HCT116 (cell line): ENCODE results near the gene GP2. TPM values are rescaled to one million over a fixed set of nuclear protein-coding genes. Genes with fewer than 3 reads are reported as not detected.

ENCODE experiments used
- ATAC-seq: fragments of 200-7000 bp; cut with Tn5 transposase; 2 replicates; pipeline ENCODE4 v1.9.1; 2020; ENCODE audit warnings: mild to moderate bottlenecking, moderate library complexity
- BruUV-seq: library from RNA; stranded (reverse); fragments of 400-500 nt; replicated peaks from 2 replicates; lab custom pipeline; 2021; lab: Mats Ljungman, UMichigan
- CTCF ChIA-PET: fragments of 300-600 bp; sonication (Branson Sonifier 250); formaldehyde crosslinking; loops from one replicate; lab custom pipeline; 2021; ENCODE audit warnings: antibody characterized with exemption; lab: Charles Lee
- POLR2A ChIA-PET: fragments of 300-600, 350-600 bp; sonication (Branson Sonifier 250); formaldehyde crosslinking; loops from one replicate; lab custom pipeline; 2021; ENCODE audit warnings: antibody characterized with exemption; lab: Charles Lee
- RAD21 ChIA-PET, 2 experiments: fragments of 300-600 bp; sonication (Branson Sonifier 250); formaldehyde crosslinking; loops; one replicate each; lab custom pipeline; 2023; ENCODE audit warnings: low total read pairs in 2 of 2; ENCODE audit not compliant: uncharacterized antibody in 2 of 2, unreplicated experiment in 2 of 2, low non-redundant PET in 1 of 2; lab: Charles Lee
- DNase-seq: peaks from one replicate; pipeline ENCODE4 v3.0.0-alpha.2; 2010; ENCODE audit warnings: low read depth, low spot score
- H2AFZ ChIP-seq: fragments of 200-600 bp; shearing (Covaris generic), sonication (generic); 2 replicates; pipeline ENCODE4 v1.6.1; 2017; ENCODE audit warnings: low read depth, mixed run types, mixed read lengths, antibody characterized with exemption, low read length; ENCODE audit not compliant: poor library complexity, severe bottlenecking
- H3K27ac ChIP-seq: 2 replicates; pipeline ENCODE4 v1.5.1; 2012; ENCODE audit warnings: low read depth, low read length
- H3K27me3 ChIP-seq: fragments of 200-600 bp; sonication (generic); 2 replicates; pipeline ENCODE4 v1.6.1; 2016; ENCODE audit warnings: mixed run types, low read length, mixed read lengths; ENCODE audit not compliant: insufficient read depth
- H3K36me3 ChIP-seq, 2 experiments: fragments of 200-500 bp in 1 of 2; fragments of 200-600 bp in 1 of 2; sonication (Bioruptor generic) in 1 of 2; sonication (generic) in 1 of 2; 2 replicates each; pipeline versions ENCODE4 v1.5.1 to v1.6.1; 2014 to 2016; ENCODE audit warnings: low read length in 2 of 2, inconsistent platforms in 1 of 2, mixed read lengths in 1 of 2, mixed run types in 1 of 2; ENCODE audit not compliant: insufficient read depth in 2 of 2, control insufficient read depth in 1 of 2
- H3K4me1 ChIP-seq, 2 experiments: fragments of 200-600 bp in 1 of 2; sonication (generic) in 1 of 2; 2 replicates each; pipeline versions ENCODE4 v1.5.1 to v1.6.1; 2012 to 2017; ENCODE audit warnings: low read length in 2 of 2, inconsistent platforms in 1 of 2, mild to moderate bottlenecking in 1 of 2, mixed read lengths in 1 of 2, mixed run types in 1 of 2, moderate library complexity in 1 of 2; ENCODE audit not compliant: insufficient read depth in 2 of 2, control insufficient read depth in 1 of 2
- H3K4me2 ChIP-seq: fragments of 200-600 bp; sonication (generic); 2 replicates; pipeline ENCODE4 v1.6.1; 2017; ENCODE audit warnings: mixed run types, low read length, mixed read lengths
- H3K4me3 ChIP-seq, 2 experiments: fragments of 200-600 bp in 1 of 2; sonication (generic) in 1 of 2; replicated peaks in 1 of 2; 2 replicates each; pipeline ENCODE4 v1.5.1; 2011 to 2016; ENCODE audit warnings: low read length in 2 of 2, control low read depth in 1 of 2, low read depth in 1 of 2, mild to moderate bottlenecking in 1 of 2, mixed read lengths in 1 of 2, mixed run types in 1 of 2
- H3K79me2 ChIP-seq: fragments of 200-600 bp; sonication (generic); 2 replicates; pipeline ENCODE4 v1.6.1; 2017; ENCODE audit warnings: mild to moderate bottlenecking, mixed run types, low read length, moderate library complexity, mixed read lengths; ENCODE audit not compliant: insufficient read depth
- H3K9ac ChIP-seq: fragments of 200-600 bp; sonication (generic); 2 replicates; pipeline ENCODE4 v1.6.1; 2016; ENCODE audit warnings: low read length, mixed read lengths
- H3K9me2 ChIP-seq: fragments of 200-600 bp; sonication (generic), shearing (Covaris generic); 2 replicates; pipeline ENCODE4 v1.6.1; 2017; ENCODE audit warnings: mixed run types, mild to moderate bottlenecking, moderate library complexity; ENCODE audit not compliant: insufficient read depth
- H3K9me3 ChIP-seq, 2 experiments: fragments of 200-500 bp in 1 of 2; fragments of 200-600 bp in 1 of 2; sonication (Bioruptor generic) in 1 of 2; sonication (generic) in 1 of 2; 2 replicates each; pipeline ENCODE4 v1.6.1; 2014 to 2017; ENCODE audit warnings: low read length in 2 of 2, mixed read lengths in 2 of 2, inconsistent platforms in 1 of 2, low read depth in 1 of 2, mild to moderate bottlenecking in 1 of 2, mixed run types in 1 of 2, moderate library complexity in 1 of 2; ENCODE audit not compliant: control insufficient read depth in 1 of 2, insufficient read depth in 1 of 2
- H4K20me1 ChIP-seq: fragments of 200-600 bp; sonication (generic), shearing (Covaris generic); 2 replicates; pipeline ENCODE4 v1.6.1; 2017; ENCODE audit warnings: mixed run types, mild to moderate bottlenecking, moderate library complexity; ENCODE audit not compliant: insufficient read depth
- ATF3 ChIP-seq: IDR thresholded peaks from 2 replicates; pipeline ENCODE4 v1.6.1; 2012
- CBX3 ChIP-seq: IDR thresholded peaks from 2 replicates; pipeline ENCODE4 v1.6.1; 2012; ENCODE audit warnings: low read depth
- CTCF ChIP-seq, 3 experiments: fragments of 200-600 bp in 1 of 3; sonication (generic) in 1 of 3; IDR thresholded peaks in 2 of 3; conservative IDR thresholded peaks in 1 of 3; 2 replicates each; pipeline ENCODE4 v1.5.1; 2012 to 2017; ENCODE audit warnings: low read depth in 2 of 3, low read length in 2 of 3, antibody characterized with exemption in 1 of 3, borderline replicate concordance in 1 of 3, control low read depth in 1 of 3, mild to moderate bottlenecking in 1 of 3, mixed read lengths in 1 of 3, mixed run types in 1 of 3, moderate library complexity in 1 of 3; ENCODE audit not compliant: insufficient read depth in 1 of 3
- EGR1 ChIP-seq: IDR thresholded peaks from 2 replicates; pipeline ENCODE4 v1.6.1; 2012; ENCODE audit warnings: low read depth
- ELF1 ChIP-seq: IDR thresholded peaks from 2 replicates; pipeline ENCODE4 v1.6.1; 2012; ENCODE audit warnings: low read depth, borderline replicate concordance
- EZH2phosphoT487 ChIP-seq: fragments of 200-600 bp; IDR thresholded peaks from 2 replicates; pipeline ENCODE4 v1.6.1; 2018; ENCODE audit warnings: antibody characterized with exemption, borderline replicate concordance
- FOSL1 ChIP-seq: IDR thresholded peaks from 2 replicates; pipeline ENCODE4 v1.6.1; 2012; ENCODE audit warnings: low read depth
- JUND ChIP-seq: IDR thresholded peaks from 2 replicates; pipeline ENCODE4 v1.6.1; 2012
- MAX ChIP-seq: IDR thresholded peaks from 2 replicates; pipeline ENCODE4 v1.6.1; 2012
- POLR2A ChIP-seq: IDR thresholded peaks from 2 replicates; pipeline ENCODE4 v1.7.0; 2011; ENCODE audit warnings: borderline replicate concordance; ENCODE audit not compliant: insufficient read depth, insufficient read length; ENCODE audit errors: extremely low read depth
- POLR2AphosphoS5 ChIP-seq: IDR thresholded peaks from 2 replicates; pipeline ENCODE4 v1.6.1; 2011; ENCODE audit warnings: mild to moderate bottlenecking, low read depth, low read length, moderate library complexity
- RAD21 ChIP-seq: IDR thresholded peaks from 2 replicates; pipeline ENCODE4 v1.6.1; 2012; ENCODE audit warnings: low read depth, mild to moderate bottlenecking
- SP1 ChIP-seq: IDR thresholded peaks from 2 replicates; pipeline ENCODE4 v1.6.1; 2012; ENCODE audit warnings: low read depth
- SRF ChIP-seq: IDR thresholded peaks from 2 replicates; pipeline ENCODE4 v1.6.1; 2012; ENCODE audit warnings: low read depth
- YY1 ChIP-seq: IDR thresholded peaks from 2 replicates; pipeline ENCODE4 v1.6.1; 2011; ENCODE audit warnings: low read length, low read depth, moderate library complexity, mild to moderate bottlenecking; ENCODE audit not compliant: insufficient replicate concordance; ENCODE audit errors: extremely low read depth
- ZFX ChIP-seq: fragments of 450-650 bp; IDR thresholded peaks from 2 replicates; pipeline ENCODE4 v1.6.1; 2017
- ZNF274 ChIP-seq: fragments of 200-500 bp; sonication (Bioruptor generic); IDR thresholded peaks from 2 replicates; pipeline ENCODE4 v1.6.1; 2014; ENCODE audit warnings: mild to moderate bottlenecking, low read depth, low read length, inconsistent platforms
- intact Hi-C: fragments of 100-400 bp; cut with micrococcal nuclease; formaldehyde crosslinking; loops from 2 replicates; pipeline ENCODE4 v1.10.0; 2022
- total RNA-seq: library from RNA; stranded (reverse); gene quantifications from one replicate; pipeline ENCODE4 v1.2.1, GENCODE V29; 2021; ENCODE audit not compliant: unreplicated experiment

GP2 gene
- total RNA-seq, 1 experiment from 2014 or later, result 8.7 TPM

GRCh38 chr16:20302389-20302788 lies 24.9 kb downstream of the GP2 start:
- ChIA-PET POLR2A (no interaction called here), CTCF (interaction anchor here (3.1 to 6.6 kb wide), 3 partner anchors 83 to 402 kb away, joined by 36 to 232 read pairs (median 46); no protein-coding TSS in a partner anchor), RAD21 (interaction anchor here in 1 of 2 experiments (0.9 kb wide), 1 partner anchor 395 kb away, joined by 4 read pairs; no protein-coding TSS in a partner anchor)
- intact Hi-C loops, result loop anchor here (5.0 to 10.0 kb wide), 2 partner anchors 320 to 698 kb away; no protein-coding TSS in a partner anchor
- Histone ChIP-seq H3K9ac (no peak overlapping the region), H3K4me1 (no peaks in the 10 kb centered on the region), H2AFZ (no peak overlapping the region), H3K27ac (no peak overlapping the region), H3K36me3 (no peaks in the 10 kb centered on the region), H3K9me3 (no peaks in the 10 kb centered on the region), H3K9me2 (no peaks in the 10 kb centered on the region), H3K4me3 (no peak overlapping the region), H3K79me2 (no peaks in the 10 kb centered on the region), H4K20me1 (no peaks in the 10 kb centered on the region), H3K4me2 (no peak overlapping the region), H3K27me3 (peaks cover 46% of the 10 kb centered on the region)
- ATAC-seq (no peak), DNase-seq (no peak)
- no TSS peak for BruUV-seq
- TF ChIP-seq ATF3 (no peak), CTCF (IDR thresholded peaks at IDR 0.05 in 2 of 3, conservative IDR thresholded peaks at IDR 0.05 in 1 of 3; ENCODE audit: borderline replicate concordance in 1 of 3, insufficient read depth in 1 of 3, low read depth in 2 of 3, low read length in 2 of 3) (no peak), POLR2AphosphoS5 (no peak), POLR2A (no peak), ZFX (no peak), FOSL1 (no peak), CBX3 (no peak), EZH2phosphoT487 (no peak), ELF1 (no peak), EGR1 (no peak), SRF (no peak), MAX (no peak), ZNF274 (no peak), SP1 (no peak), RAD21 (no peak), YY1 (no peak), JUND (no peak)
